HG03432 (cell line): Measurements from ENCODE around the gene TLL2.

Experiments used
- ATAC-seq: cut with Tn5 transposase; IDR thresholded peaks from one replicate; pipeline ENCODE4 v1.9.1; 2021; ENCODE audit warnings: mild to moderate bottlenecking, moderate library complexity; ENCODE audit not compliant: unreplicated experiment

TLL2 gene

GRCh38 chr10:96509017-96509641 lies 4.6 kb downstream of the TLL2 start:
- no peak for ATAC-seq

DNA sequence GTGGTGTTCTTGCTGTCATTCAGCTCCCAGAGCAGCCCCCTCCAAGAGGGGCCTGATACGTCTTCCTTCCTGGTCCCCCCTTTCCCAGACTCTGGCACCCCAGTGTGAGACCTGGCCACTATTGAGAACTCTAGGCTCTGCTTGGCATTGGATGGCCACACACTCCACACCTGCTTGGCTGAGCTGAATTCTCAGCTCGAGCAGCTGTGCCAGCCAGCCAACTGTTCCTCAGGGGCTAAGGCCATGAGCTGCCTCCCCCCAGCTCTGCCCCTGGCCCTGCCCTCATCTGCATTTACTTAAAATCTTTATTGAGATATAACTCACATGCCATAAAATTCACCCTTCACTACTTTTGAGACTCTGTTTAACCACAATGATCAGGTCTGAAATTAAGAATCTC lies 6.7 kb downstream of the TLL2 start:
- no peak for ATAC-seq

DNA sequence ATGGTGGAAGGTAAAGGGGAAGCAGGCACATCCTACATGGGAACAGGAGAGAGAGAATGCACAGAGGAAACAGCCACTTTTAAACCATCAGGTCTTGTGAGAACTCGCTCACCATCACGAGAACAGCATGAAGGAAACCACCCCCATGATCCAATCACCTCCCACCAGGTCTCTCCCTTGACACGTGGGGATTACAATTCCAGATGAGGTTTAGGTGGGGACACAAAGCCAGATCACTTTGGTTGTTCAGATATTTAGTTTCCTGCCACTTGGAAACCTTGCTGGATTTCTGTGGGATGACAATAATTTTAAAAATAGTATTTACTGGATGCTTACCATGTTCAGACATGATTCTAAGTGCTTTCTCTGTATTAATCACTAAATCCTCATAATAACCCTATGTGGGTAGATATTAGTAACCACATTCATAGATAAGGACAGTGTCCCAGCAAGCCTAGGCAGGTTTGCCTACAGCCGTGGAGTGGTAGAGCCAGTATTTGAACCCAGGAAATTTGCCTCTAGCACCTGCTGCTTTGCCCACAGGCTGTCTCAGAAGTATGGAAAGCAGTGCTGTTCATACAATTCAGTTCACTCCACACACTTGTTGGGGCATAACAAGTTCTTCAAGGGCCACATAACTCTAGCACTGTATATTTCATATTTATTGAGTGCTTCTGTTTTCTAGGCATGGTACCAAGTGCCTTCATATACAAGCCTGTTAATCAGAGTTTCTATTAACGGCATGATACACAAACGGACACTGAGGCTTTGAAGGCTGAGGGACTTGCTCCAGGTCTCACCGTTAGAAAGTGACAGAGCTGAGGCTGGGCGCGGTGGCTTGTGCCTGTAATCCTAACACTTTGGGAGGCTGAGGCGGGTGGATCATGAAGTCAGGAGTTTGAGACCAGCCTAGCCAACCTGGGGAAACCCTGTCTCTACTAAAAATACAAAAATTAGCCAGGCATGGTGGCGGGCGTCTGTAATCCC lies 8.3 kb downstream of the TLL2 start:
- ATAC-seq: no peak

GRCh38 chr10:96502561-96503282 lies 11.0 kb downstream of the TLL2 start:
- no peak for ATAC-seq

DNA sequence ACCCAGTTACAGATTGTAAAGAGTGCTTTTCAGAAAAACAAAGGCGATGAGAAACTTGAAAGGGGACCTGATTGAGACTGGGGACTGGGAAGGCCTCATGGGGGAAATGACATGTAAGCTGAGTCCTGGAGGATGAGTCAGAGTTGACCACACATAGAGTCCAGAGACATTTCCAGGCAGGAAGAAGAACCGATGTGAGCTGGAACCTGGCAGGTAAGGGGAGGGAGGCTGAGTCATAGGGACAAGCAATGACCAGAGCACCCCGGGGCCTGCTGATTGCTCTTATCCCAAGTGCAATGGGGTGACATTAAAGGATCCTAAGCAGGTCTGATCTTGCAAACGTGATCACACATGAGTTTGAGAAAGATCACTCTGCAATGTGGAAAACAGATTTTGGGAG lies 11.7 kb downstream of the TLL2 start:
- no peak for ATAC-seq

GRCh38 chr10:96500519-96500918 lies 13.2 kb downstream of the TLL2 start:
- no peak for ATAC-seq

GRCh38 chr10:96500050-96500449 lies 13.7 kb downstream of the TLL2 start:
- no peak for ATAC-seq

DNA sequence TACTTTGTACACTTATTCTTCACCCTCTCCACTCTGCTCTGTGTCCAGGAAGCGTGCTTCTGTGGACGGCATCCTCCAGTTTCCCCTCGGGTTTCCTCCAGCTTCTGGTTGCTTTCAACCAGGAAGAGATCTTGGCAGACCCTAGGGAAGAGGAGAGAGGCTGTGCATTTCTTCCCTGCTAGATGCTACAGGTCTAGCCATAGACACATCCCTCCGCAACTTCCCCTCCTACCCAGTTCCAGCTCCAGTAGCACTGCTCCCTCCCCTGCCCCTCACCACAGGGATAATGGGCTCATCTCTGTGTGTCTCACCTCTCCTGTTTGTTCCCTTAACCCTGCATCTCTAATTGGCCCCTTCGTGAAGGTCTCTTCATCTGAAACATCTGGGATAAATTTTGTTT lies 16.3 kb downstream of the TLL2 start:
- no peak for ATAC-seq

GRCh38 chr10:96496281-96496925 lies 17.3 kb downstream of the TLL2 start:
- no peak for ATAC-seq

DNA sequence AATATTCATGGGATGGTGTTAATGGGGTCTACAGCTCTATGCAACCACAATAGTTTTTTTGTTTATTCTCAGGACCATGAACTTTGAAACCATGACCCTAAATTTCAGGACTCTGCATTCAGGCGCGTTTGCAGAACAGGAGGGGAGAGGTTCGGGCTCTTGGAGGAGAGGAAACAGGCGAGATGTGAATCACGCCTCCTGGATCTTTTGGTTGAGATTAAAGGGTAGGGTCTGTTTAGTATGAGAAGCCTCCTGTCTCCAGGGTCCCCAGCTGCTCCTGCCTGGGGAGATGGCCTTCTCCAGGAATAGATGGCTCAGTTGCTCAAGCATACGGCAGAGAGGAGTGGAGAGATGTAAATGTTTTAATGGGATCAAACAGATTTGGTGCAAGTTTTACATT lies 18.2 kb downstream of the TLL2 start:
- no peak for ATAC-seq

DNA sequence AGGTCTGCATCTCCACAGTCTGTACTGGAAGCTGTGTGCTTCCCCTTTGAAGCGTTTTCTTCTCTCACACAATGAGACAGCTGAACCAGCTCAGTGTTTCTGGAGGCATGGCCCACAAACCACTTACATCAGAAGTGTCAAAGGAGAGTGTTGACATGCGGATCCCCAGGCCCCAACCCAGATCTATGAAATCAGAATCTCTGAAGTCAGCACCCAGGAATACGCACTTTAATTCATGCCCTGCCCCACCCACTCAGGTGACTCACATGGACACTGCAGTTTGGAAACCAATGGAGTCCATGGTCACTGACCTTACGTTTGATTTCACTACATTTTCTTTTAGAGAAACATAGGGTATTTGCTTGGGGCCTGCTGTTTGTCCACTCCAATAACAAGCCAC lies 19.0 kb downstream of the TLL2 start:
- ATAC-seq: no peak

DNA sequence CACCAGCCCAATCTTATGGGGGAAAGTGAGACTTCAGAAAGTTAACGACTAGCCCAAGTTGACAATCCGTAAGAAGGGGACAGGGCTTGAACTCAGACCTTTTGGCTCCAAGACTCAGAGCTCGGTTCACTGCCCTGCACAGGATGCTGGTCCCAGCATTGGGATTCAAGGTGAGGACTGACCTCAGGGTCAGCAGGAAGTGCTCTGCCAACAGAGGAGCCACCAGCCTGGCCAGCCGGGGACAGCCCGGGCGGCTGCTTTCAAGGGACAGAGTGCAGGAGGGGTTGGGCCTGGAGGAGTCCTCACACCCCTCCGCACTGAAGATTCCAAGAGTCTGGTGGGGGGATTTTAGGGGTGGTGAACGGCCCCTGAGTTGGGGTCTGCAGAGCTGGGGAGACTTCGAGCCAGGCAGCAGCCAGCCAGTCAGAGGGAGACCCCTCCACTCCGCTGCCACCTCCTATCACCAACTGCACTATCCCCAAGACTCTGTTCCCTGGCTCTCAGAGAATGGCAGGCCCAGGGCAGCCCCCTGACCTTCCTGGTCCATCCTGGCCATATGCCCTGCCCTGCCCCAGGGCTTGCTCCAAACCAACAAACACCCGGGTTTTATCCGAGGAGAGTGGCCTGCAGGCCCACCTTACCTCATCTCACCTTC lies 19.7 kb downstream of the TLL2 start:
- ATAC-seq: no peak

- no peak for ATAC-seq
Measured at GRCh38 chr10:96493254-96493653, 20.5 kb downstream of the TLL2 start.

- no peak for ATAC-seq
Measured at GRCh38 chr10:96491303-96491702, 22.4 kb downstream of the TLL2 start.

GRCh38 chr10:96488161-96488935 lies 25.4 kb downstream of the TLL2 start:
- no peak for ATAC-seq

DNA sequence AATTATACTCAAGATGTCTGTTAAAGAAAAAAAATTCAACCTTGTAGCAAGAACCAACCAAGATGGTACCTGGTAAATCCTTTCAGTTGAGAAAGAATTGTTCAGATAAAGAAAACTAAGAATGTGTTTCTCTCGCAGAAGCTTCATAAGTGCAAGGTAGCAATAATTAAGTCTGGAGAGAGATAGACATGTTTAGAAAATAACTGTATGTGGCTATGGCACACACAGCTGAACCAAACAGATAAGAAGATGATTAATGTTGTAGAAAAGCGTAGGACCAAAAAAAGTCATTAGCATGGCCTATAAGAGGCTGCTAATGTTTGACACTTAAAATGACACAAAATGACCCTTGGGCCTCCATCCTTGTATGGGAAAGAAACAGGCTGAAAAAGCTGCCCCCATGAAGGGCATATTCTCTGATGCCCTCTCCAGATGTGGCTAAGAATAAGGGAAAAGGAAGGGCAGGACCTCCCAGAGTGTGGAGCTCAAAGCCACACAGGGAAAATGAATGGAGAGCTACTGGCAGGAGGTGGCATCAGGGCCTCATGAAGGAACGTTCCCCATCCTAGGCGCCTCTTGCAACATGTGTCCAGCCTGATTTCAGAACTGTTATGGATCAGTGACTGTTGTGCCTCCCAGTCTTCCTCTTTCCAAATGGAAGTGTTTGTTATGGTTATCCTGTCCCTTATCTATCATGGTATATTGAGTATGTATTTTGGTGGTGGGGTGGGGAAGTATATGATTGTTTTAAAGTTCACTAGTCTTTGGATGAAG lies 30.7 kb downstream of the TLL2 start:
- no peak for ATAC-seq

DNA sequence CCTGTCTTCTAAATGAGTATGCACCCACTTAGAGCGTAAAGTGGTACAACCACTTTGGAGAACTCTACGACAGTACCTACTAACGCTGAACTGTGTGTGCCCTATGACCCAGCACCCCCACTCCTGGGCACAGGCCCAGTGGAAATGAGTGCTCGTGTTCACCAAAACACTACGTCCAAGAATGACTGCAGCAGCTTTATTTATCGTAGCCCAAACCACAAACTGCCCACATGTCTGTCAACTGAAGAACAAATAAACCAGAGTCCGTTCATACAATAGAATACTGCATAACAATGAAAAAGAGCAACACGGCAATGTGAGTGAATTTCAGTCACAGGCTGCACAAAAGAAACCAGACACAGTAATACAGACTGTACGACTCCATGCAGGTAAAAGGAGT lies 35.4 kb downstream of the TLL2 start:
- ATAC-seq: no peak

- no peak for ATAC-seq
Measured at GRCh38 chr10:96473866-96474265, 39.9 kb downstream of the TLL2 start.

DNA sequence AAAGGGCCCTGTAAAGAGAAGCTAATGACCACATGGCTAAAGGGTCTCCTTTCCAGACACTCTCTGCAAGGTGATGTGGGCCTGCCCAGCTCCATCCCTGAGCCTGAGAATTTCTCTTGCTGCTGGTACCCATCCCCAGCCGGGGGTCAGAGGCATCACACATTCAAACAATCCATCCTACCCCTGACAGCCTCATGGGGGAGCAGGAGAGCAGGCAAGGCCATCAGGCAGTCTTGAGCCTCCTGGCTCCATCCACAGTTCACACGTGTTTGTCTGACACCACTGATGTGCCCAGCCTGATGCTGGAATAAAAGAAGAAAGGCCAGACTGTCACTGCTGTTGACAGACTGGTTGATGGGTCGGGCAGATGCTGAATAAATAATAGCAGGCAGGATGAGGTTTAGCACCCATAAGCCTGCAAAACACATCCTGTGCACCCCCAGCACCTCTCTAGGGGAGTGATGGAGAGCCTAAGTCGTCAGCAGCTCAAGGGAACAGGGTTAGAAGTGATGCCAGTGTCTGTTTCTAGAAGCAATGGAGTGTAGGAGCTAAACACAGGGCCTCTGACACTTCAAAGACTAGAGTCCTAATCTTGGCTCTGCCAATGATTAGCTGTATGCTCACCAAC lies 43.5 kb downstream of the TLL2 start:
- ATAC-seq: no peak
